H4 (cell line): Measurements from ENCODE around the gene SPIRE1. TPM values are rescaled to one million over a fixed set of nuclear protein-coding genes. Genes with fewer than 3 reads are reported as not detected.

Experiments used
- DNase-seq: peaks from one replicate; pipeline ENCODE4 v3.0.0-alpha.2; 2015; ENCODE audit warnings: low spot score
- total RNA-seq: library from RNA; depleted of rRNA; stranded (reverse); fragments of >200 nt; shearing (Covaris generic); gene quantifications from 2 replicates; pipeline ENCODE4 v1.2.3, GENCODE V29; 2014

Gene SPIRE1
- total RNA-seq, 1 experiment from 2014 or later, result 8.9 TPM

DNA sequence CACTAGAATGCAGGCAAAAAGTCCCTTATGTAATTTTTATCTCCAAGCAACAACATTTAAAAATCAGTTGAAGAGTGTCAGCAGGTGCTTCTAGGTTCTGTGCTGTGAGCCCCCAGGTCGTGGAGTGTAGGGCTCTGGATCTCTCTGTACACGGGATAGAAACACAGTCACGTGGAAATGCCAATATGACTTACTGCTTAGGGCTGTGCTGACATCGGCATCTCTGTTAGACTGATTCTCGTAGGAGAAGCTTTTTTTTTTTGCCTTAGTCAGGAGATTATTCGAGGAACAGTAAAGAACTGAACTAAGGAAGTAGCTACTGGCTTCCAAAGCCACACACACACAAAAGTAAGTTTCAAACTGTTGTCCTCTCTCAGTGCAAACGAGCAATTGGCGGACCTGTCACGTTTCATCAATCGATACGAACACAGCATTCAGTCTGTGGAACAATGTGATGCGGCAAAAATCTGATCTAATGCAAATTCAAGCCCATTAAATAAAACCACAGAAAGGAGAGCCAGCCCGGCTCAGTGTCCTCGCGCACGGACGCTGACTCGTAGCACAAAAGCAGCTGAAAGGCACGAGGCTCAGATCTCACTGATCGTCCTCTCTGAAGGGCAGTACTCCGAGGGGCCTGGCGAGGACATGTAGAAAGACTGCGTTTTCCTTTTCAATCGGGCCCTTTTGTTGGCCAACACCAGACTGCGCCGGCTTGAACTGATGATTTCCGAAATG lies 208.7 kb downstream of the SPIRE1 start:
- DNase-seq, result no peak

DNA sequence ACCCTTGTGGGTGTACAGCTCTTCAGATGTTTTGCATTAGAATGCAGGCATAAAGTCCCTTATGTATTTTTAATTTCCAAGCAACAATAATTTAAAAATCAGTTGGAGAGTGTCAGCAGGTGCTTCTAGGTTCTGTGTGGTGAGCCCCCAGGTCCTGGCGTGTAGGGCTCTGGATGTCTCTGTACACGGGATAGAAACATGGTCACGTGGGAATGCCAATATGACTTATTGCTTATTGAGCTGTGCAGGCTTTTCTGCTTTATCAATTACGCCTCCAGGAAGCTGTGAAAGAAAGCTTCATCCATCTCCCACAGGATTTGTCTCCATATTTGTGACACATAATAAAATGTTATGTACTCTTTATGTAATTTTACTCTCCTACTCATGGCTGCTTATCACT lies 212.4 kb downstream of the SPIRE1 start:
- DNase-seq, result no peak

DNA sequence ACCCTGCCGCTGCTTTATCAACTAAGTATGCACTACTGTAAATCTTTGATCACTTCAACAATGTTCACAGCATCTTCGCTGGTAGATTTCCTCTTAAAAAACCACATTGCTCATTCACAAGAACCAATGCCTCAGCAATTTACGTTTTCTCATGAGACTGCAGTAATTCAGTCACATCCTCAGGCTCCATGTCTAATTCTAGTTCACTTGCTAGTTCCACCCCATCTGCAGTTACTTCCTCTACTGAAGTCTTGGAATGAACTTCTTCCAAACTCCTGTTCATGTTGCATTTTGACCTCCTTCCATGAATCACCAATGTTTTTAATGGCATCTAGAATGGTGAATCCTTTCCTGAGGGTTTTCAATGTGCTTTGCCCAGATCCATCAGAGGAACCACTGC lies 214.4 kb downstream of the SPIRE1 start:
- no peak for DNase-seq

DNA sequence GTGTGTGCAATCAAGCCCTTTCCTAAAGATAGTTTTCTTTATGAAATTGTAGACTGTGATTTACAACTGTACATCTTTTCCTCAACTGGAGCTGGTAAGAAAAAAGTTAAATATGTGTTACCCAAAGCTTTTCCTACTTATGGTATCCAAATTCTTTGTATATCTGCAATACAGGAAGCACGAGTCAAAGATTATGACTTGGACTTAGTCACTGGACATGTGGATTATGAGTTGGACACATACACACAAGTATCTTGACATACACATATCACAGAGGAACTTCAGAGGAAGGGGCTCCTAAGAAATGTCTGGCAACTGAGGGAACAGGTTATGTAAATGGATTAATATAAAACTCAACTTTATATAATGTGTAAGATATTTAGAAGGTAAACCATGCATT lies 215.0 kb downstream of the SPIRE1 start:
- no peak for DNase-seq

DNA sequence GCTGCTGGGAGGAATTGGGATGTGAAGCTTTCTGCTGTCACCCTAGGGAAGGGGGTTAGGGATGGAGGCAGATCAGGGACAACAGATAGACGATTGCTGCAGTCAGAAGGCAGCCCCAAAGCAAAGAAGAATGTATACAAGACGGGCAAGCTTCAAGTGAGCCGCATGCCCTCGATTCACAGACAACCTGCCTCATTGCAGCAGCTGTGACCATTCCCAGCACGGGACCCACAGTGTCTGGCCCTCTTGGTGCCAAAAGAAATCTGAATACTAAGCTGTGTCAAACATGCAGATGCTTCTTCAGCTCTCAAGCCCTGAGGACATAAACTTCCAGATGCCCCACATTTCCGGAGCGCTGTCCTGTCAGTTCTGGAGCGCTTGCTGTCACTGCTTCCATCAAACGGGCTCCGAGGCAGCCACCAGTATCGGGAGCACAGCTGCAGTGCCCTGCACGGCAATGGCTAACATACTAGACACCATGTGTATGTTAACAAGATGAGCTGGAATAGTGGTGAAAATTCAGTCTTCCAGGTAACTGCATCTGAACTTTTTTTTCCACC lies 216.4 kb downstream of the SPIRE1 start:
- DNase-seq, result no peak

DNA sequence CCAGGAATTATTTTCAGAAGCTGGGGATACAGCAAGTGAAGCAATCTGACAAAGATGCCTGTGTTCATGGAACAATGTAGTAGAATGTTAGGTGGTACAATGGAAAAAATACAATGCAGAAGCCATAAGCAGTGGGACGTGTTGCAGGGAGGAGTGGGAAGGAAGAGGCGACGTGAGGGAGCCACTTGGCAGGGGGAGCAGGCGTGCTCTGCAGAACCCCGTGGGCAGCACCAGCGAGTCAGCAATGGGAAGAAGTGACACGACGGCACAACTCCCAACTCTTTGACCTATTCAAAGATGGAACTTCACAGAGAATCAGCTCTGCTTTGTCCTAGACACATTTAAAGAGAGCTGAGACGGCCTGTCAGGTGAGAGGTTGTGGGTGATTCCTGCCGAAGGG lies 219.7 kb downstream of the SPIRE1 start:
- DNase-seq, result no peak

DNA sequence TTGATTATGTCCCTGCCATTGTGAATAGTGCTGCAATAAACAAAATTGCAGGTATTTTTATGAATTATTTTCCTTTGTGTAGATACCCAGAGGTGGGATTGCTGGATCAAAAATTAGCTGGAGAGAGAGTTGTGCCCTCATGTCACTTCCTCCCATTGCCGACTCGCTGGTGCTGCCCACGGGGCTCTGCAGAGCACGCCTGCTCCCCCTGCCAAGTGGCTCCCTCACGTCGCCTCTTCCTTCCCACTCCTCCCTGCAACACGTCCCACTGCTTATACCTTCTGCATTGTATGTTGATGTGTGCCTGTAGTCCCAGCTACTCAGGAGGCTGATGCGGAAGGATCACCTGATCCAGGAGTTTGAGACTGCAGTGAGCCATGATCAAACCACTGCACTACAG lies 222.0 kb downstream of the SPIRE1 start:
- DNase-seq, result no peak

DNA sequence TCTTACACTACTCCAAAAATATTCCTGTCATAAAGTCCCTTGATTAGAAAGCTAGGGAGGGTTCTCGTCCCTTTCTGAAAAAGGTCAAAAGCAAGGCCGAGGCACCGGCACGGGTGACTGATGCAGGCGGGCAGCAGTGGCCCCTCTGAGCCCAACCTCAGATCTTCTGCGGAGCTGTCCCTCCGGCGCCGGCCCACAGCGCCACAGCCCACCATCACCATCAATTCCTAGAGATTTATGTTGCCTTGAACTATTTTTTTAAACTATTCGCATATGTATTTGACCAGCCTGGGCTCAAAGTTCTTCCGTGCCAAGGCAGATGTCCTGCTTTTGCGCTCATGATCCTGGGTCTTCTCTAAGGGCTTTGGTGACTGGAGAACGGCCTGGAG lies 223.4 kb downstream of the SPIRE1 start:
- DNase-seq, result no peak

DNA sequence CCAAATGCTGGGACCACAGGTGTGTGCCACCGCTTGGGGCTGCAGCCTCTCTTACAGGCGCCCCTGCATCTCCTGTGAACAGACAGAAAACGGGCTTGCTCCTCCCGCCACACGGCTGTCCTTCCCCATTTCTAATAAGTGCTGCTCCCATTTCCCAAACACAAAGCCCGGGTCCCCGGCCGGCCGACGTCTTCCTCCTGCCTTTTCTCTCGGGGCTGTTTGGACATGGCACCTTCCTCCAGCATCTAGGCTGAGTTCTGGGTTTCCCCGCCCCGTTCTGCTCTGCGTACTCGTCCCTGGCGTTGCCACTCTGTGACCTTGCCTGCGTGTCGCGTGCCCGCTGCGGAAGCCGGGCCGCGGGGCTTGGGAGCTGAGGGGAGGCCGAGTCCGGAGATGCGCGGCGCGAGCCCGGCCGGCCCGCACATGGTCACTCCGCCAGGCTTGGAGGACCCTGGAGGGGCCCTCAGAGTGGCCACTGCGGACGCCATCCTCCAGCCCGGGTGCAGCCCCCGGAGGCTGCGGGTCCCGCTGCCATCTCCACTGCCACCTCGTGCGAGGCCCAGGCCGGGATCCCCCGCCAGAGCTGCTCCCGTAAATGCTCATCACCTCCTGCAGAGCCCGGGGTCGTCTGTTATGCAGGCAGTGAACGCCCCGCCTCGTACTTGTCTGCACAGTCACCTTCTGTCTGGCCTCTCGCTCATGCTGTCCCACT lies 223.9 kb downstream of the SPIRE1 start:
- DNase-seq, result no peak

DNA sequence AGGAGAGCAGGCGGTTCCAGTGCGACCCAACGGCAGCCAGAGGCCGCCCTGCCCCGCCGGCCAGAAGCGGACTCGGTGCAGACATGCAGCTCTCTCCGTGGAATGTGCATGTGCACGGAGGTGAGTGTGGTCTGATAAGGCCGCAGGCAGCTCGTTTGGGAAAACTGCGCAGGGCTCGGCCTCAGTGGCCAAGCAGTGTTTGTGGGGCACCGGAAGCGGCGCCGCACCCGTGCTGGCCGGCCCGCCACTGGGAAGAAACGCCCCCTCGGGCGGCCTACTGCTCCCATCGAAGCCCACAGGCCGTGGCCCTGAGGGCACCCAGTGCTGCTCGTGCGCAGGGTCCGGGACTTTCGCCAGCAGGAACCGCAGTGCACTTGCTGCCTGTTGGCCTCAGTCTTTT lies 225.0 kb downstream of the SPIRE1 start:
- no peak for DNase-seq

DNA sequence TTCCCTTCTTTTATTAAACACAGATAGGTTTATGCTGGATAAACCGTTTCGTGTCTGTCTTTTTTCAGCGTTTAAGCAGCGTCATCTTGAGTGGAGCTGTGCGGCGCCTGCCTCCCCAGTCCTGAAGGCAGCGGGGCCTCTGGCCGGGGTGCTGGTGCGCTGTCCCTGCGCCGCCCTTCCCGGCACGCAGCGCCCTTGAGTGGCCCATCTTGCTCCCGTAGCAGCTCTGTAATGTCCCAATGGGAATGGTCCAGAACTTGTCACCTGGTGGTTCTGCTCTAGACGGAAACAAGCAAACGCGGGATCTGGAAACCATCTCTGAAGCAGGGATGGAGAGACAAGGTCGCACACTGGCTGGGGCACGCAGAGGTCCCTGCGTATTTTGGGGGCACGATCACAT lies 225.7 kb downstream of the SPIRE1 start:
- DNase-seq, result no peak

DNA sequence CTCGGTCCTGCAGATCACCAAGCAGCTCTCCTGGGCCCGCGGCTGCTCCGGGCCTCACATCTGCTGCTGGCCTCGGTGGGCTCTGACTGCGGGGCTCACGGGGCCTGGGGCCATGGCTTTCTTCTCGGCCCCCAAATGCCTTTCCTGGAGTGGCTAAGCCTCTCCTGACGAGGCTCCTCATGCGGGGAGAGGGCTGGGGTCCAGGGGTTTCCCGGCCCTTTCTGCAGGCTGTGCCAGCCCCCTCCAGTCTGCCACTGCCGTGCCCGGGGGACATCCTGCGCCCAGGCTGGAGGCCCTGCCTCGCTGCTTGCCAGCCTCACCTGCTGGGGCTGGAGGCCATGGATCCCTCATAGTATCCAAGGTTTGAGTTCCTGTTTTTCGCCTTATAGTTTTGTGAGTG lies 226.3 kb downstream of the SPIRE1 start:
- DNase-seq, result no peak

DNA sequence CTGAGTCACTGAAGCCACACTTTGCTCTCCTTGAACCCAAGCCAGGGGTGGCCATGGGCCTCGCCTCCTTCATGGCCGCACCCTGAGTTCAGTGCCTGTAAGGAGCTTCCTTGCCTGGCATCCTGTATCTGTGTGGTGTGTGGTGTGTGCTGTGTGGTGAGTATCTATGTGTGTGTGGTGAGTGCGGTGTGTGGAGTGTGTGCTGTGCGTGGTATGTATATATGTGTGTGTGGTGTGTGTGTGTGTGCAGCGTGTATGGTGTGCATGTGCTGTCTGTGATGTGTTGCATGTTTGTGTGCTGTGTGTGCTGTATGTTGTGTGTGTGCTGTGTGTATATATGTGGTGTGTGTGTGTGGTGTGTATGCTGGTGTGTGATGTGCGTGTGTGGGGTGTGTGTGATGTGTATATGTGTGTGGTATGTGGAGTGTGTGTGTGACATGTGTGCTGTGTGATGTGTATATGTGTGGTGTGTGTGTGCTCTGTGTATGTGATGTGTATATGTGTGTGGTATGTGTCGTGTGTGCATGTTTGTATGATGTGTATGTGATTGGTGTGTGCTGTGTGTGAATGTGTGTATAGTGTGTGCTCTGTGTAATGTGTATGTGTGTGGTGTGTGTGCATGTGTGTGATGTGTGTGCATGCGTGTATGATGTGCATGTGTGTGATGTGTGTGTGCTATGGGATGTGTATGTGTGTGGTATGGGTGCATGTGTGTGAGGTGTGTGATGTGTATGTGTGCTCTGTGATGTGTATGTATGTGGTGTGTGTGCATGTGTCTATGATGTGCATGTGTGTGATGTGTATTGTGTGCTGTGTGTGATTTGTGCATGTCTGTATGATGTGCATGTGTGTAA lies 227.5 kb downstream of the SPIRE1 start:
- no peak for DNase-seq

DNA sequence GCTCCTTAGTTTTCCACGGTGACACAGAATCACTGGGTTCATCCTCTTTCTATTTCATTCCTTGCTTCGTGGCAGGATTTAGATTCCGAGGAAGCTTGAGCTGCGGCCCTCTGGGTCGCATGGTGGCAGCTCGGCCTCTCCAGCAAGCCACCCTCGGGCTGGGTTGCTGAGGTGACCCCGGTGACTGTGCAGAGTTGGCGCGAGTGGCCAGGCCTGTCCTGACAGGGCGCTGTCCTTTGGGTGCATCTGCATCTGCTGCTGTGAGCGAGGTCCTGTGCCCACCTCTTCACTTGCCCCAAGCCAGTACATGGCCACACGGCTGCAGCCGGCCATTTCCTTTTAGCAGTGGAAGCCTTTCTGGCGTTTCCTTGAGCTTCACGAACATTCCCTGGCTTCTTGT lies 228.4 kb downstream of the SPIRE1 start:
- DNase-seq, result no peak

DNA sequence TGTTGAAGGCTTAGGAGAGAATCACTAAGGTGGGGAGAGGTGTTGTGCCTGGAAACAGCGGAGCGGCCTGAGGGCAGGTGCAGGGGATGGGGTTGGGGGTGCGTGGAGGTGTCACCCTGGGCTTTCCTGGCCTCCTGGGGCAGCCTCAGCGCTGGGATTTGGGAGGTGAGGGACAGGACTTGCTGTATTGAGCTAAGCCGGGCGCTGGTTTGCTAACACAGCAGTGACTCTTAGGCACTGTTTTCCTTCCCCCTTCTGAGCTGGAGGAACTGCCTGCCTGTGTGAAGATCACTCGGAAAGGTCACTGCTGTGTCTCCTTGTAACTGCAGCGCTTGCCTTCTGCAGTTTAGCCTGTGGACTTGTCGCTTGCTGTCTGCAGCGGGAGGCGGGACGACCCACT lies 229.0 kb downstream of the SPIRE1 start:
- DNase-seq, result no peak

DNA sequence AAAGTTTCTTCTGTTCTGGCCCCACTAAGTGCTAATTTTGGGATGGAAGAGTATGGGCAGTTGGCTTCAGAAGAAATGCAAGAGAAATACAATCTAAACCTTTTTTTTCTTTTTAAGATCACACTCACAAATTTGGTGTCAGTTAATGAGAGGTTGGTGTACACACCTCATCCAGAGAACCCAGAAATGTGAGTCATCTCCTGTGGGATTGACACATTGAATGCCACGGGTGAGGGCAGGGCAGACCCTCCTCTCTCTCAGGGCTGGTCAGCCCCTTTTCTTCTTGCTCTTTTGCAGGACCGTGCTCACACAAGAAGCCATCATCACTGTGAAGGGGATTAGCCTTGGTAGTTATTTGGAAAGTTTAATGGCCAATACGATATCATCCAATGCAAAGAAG lies 231.0 kb downstream of the SPIRE1 start:
- no peak for DNase-seq

DNA sequence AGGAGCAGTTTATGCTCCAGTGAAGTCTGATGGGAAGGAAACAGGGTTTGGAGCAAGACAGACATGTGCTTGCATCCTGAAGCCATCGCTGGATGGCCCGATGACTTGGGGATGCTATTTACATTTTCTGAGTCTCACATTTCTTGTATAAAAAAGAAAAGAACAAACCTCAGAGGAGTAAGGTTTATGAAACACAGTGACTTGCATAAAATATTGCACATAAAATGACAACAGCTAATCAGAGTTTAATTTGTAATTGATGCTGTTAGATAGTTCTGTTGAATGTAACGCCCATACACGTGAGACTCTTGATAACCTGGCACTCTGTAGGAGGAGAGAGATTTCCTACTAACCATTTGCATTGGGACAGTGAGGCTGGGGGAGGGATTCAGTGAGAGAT lies 233.7 kb downstream of the SPIRE1 start:
- DNase-seq, result no peak

DNA sequence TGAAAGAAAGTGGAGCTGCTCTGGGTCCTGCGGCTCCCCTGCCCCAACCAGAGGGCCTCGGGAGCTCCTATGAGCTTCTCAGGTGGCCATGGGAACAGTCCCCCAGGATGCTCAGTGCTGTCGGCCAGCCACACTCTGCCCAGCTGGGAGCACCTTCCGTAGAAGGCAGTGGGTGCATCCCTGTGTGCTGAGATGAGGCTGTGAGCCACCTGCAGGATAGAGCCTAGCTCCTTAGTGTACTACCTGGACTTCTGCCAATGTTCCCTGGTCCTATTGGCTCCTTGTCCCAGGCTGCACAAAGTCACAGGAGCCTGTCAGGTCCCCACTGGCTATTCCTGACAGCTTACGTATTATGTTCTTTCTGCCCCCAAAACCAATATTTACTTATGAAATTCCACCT lies 234.1 kb downstream of the SPIRE1 start:
- no peak for DNase-seq

DNA sequence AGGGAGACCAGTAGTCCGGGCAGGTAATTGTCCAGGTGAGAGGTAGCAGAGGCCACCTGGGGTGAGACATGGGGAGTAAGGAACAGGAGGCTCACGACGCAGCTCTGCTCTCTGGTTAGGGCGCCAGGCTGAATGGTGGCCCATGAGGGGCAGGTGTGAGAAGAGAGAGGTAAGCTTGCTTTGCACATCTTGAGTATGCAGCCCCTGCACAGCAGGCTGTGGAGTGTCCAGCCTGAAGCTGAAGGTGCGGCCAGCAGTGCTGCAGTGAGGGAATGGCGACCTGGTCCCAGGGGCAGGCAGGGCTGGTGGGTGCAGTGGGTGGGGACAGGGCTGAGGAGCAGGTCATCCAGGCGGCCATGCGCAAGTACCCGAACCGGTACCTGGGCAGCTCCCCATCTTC lies 234.5 kb downstream of the SPIRE1 start:
- DNase-seq, result no peak

DNA sequence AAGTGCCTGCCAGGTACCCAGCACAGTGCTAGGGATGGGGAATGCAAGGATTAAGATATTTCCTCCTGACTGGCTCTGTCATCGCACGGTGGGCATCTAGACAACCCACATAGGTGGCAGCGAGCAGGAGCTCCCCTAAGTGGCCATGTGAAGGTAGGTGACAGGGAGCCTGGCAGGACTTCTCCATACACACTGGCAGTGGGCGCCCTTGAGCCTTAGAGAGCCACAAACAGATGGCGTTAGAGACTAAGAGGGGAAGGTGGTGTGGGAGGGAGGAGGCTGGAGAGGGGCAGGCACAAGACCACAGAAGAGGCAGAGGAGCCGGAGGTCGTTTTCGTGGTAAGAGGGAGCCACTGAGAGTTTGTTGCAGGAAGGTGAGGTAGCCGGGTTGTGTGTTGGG lies 235.0 kb downstream of the SPIRE1 start:
- no peak for DNase-seq

DNA sequence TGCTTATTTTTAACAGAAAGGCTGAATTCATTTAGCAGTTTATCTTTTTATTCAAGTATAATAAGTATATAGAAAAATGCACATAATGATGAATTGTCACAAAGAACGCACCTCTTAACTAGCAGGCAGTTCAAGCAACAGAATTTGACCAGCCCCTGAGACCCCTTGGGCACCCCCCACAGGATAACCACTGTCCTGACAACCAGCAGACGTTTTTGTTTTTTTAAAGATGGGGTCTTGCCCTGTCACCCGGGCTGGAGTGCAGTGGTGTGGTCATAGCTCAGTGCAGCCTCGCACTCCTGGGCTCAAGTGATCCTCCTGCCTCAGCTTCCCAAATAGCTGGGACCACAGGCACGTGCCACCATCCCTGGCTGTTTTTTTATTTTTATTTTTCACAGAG lies 236.2 kb downstream of the SPIRE1 start:
- no peak for DNase-seq

DNA sequence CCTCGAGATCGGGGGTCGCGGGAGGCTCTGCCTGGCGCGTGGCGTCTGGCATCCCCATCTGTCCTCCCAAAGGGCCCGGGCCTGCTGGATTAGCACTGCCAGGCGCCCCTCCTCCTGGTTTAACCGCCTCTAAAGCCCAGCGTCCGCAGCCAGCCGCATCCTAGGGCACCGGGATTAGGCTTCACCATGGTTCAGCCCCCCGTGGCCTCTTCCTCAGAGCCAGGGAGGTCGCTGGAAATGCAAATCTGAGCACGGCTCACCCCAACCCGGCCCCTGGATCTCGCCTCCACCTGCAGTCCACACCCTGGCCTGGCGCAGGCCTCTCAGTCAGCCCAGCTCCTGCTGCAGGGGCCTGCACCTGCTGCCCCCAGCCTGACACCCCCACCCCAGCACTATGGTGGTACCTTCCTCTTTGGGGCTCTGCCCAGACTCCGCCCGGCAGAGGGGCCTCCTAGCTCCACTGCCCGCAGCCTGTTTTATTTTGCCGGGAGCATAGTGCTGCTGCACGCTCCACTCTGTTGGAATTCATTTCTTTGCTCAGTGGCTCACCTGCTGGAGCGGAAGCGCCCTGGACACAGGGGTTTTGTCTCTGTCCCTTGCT lies 237.0 kb downstream of the SPIRE1 start:
- no peak for DNase-seq
